Activated CD8-positive, alpha-beta T cell treated with anti-CD3 and anti-CD28 coated beads for 36 hours (primary cell): ENCODE results near the gene GBA2. TPM values are rescaled to one million over a fixed set of nuclear protein-coding genes. Genes with fewer than 3 reads are reported as not detected.

ENCODE experiments used
- ATAC-seq: fragments of 200-7000 bp; cut with Tn5 transposase; one replicate; pipeline ENCODE4 v1.10.0; 2021; ENCODE audit warnings: mild to moderate bottlenecking, moderate library complexity
- CTCF ChIA-PET: fragments of 350-600 bp; sonication (Branson Sonifier 250); formaldehyde crosslinking; loops from one replicate; lab custom pipeline; 2021; ENCODE audit warnings: antibody characterized with exemption; lab: Charles Lee
- POLR2A ChIA-PET: fragments of 350-600 bp; sonication (Branson Sonifier 250); formaldehyde crosslinking; loops from one replicate; lab custom pipeline; 2021; ENCODE audit warnings: antibody characterized with exemption; lab: Charles Lee
- DNase-seq: peaks from one replicate; pipeline ENCODE4 v3.0.0-alpha.2; 2020
- H3K27ac Mint-ChIP-seq: one replicate; pipeline ENCODE4 v1.8.0; 2021; ENCODE audit warnings: mild to moderate bottlenecking, mixed read lengths
- H3K27me3 Mint-ChIP-seq: one replicate; pipeline ENCODE4 v1.8.0; 2021; ENCODE audit warnings: mixed read lengths
- H3K36me3 Mint-ChIP-seq: one replicate; pipeline ENCODE4 v1.8.0; 2021; ENCODE audit warnings: low read depth, mixed read lengths
- H3K4me1 Mint-ChIP-seq: one replicate; pipeline ENCODE4 v1.8.0; 2021; ENCODE audit warnings: low read depth, mixed read lengths
- H3K4me3 Mint-ChIP-seq: one replicate; pipeline ENCODE4 v1.8.0; 2021; ENCODE audit warnings: mild to moderate bottlenecking, moderate library complexity, mixed read lengths
- H3K9me3 Mint-ChIP-seq: one replicate; pipeline ENCODE4 v1.8.0; 2021; ENCODE audit warnings: mixed read lengths
- CTCF ChIP-seq: fragments of 200-600 bp; IDR thresholded peaks from one replicate; pipeline ENCODE4 v1.8.0; 2022; ENCODE audit warnings: antibody characterized with exemption, mild to moderate bottlenecking
- intact Hi-C: fragments of 100-400 bp; cut with micrococcal nuclease; formaldehyde crosslinking; loops from one replicate; pipeline ENCODE4 v1.10.0; 2022
- total RNA-seq, 2 experiments: library from RNA; stranded (reverse); gene quantifications; one replicate each; pipeline ENCODE4 v1.2.3, GENCODE V29; 2021

Gene GBA2
- total RNA-seq, 2 experiments from 2014 or later, result 21.2 to 22.3 TPM

- peaks cover 39% of the 10 kb centered on the region for H3K36me3 Mint-ChIP-seq
- TF ChIP-seq CTCF, result no peak
- H3K27ac Mint-ChIP-seq, result no peak overlapping the region
- H3K27me3 Mint-ChIP-seq, result no peaks in the 10 kb centered on the region
- H3K9me3 Mint-ChIP-seq, result no peaks in the 10 kb centered on the region
- DNase-seq (no peak), ATAC-seq (no peak)
- intact Hi-C loops, result no loop called here
- H3K4me3 Mint-ChIP-seq, result no peak overlapping the region
- ChIA-PET POLR2A (no interaction called here), CTCF (interaction anchor here (2.1 to 14.0 kb wide), 2 partner anchors 31 to 66 kb away, joined by 5 to 170 read pairs; partner anchors contain the start of genes CCDC107, RMRP and TPM2)
- H3K4me1 Mint-ChIP-seq, result peaks cover 4% of the 10 kb centered on the region
Observed at GRCh38 chr9:35723908-35724307, 25.1 kb downstream of the GBA2 start.

GRCh38 chr9:35723426-35723825, 25.6 kb downstream of the GBA2 start:
- peaks cover 4% of the 10 kb centered on the region for H3K4me1 Mint-ChIP-seq
- H3K4me3 Mint-ChIP-seq, result no peak overlapping the region
- H3K27ac Mint-ChIP-seq, result no peak overlapping the region
- CTCF ChIA-PET, result interaction anchor here (2.1 to 14.0 kb wide), 2 partner anchors 30 to 65 kb away, joined by 5 to 170 read pairs; partner anchors contain the start of genes CCDC107, RMRP and TPM2
- no peak for TF ChIP-seq CTCF
- DNase-seq, result no peak
- POLR2A ChIA-PET, result no interaction called here
- intact Hi-C loops, result no loop called here
- no peak for ATAC-seq
- H3K9me3 Mint-ChIP-seq, result no peaks in the 10 kb centered on the region
- H3K27me3 Mint-ChIP-seq, result no peaks in the 10 kb centered on the region
- peaks cover 40% of the 10 kb centered on the region for H3K36me3 Mint-ChIP-seq

- intact Hi-C loops, result no loop called here
- ChIA-PET POLR2A (interaction anchor here (1.1 kb wide), 1 partner anchor 23 kb away, joined by 4 read pairs; no protein-coding TSS in a partner anchor), CTCF (interaction anchor here (1.9 to 14.0 kb wide), 2 partner anchors 9 to 26 kb away, joined by 4 to 170 read pairs; partner anchors contain the start of gene TPM2)
- Mint-ChIP-seq H3K4me3 (no peak overlapping the region), H3K9me3 (no peaks in the 10 kb centered on the region), H3K27ac (no peak overlapping the region), H3K36me3 (peaks cover 55% of the 10 kb centered on the region), H3K4me1 (no peaks in the 10 kb centered on the region), H3K27me3 (no peaks in the 10 kb centered on the region)
- TF ChIP-seq CTCF, result no peak
- no peak for DNase-seq
- ATAC-seq, result no peak
Observed at GRCh38 chr9:35719546-35719945, 29.5 kb downstream of the GBA2 start.

- CTCF ChIA-PET, result interaction anchor here (1.9 to 15.2 kb wide), 2 partner anchors 9 to 23 kb away, joined by 4 to 121 read pairs; no protein-coding TSS in a partner anchor
- no peak for ATAC-seq
Observed at GRCh38 chr9:35718721-35719511, 30.1 kb downstream of the GBA2 start.

More at GRCh38 chr9:35718721-35719511, 30.1 kb downstream of the GBA2 start:
- H3K27ac Mint-ChIP-seq, result no peak overlapping the region
- DNase-seq, result no peak
- peaks cover 55% of the 10 kb centered on the region for H3K36me3 Mint-ChIP-seq
- intact Hi-C loops, result no loop called here
- H3K4me1 Mint-ChIP-seq, result no peaks in the 10 kb centered on the region
- POLR2A ChIA-PET, result interaction anchor here (1.1 kb wide), 1 partner anchor 22 kb away, joined by 4 read pairs; no protein-coding TSS in a partner anchor
- H3K4me3 Mint-ChIP-seq, result no peak overlapping the region
- TF ChIP-seq CTCF, result no peak
- no peaks in the 10 kb centered on the region for H3K9me3 Mint-ChIP-seq
- H3K27me3 Mint-ChIP-seq, result no peaks in the 10 kb centered on the region
